GM12874 (cell line): ENCODE results near the gene MAML3.

ENCODE experiments used
- CTCF ChIP-seq: IDR thresholded peaks from 2 replicates; pipeline ENCODE4 v1.5.1; 2011; ENCODE audit warnings: low read depth, mild to moderate bottlenecking, control low read depth, low read length, moderate library complexity; ENCODE audit not compliant: insufficient read depth

MAML3 gene

GRCh38 chr4:139851133-139851532 lies 302.9 kb downstream of the MAML3 start:
- TF ChIP-seq CTCF, result no peak

- TF ChIP-seq CTCF, result no peak
Observed at GRCh38 chr4:139849219-139849618, 304.8 kb downstream of the MAML3 start.

GRCh38 chr4:139848028-139848427 lies 306.0 kb downstream of the MAML3 start:
- no peak for TF ChIP-seq CTCF

- no peak for TF ChIP-seq CTCF
Observed at GRCh38 chr4:139847602-139848001, 306.4 kb downstream of the MAML3 start.

- TF ChIP-seq CTCF, result no peak
Observed at GRCh38 chr4:139846766-139847165, 307.2 kb downstream of the MAML3 start.

GRCh38 chr4:139845453-139846093 lies 308.4 kb downstream of the MAML3 start:
- TF ChIP-seq CTCF, result no peak

- no peak for TF ChIP-seq CTCF
Observed at GRCh38 chr4:139844459-139845036, 309.4 kb downstream of the MAML3 start.
